Mucosa of descending colon (tissue), 3 donors: Measurements from ENCODE around the gene MST1. TPM values are rescaled to one million over a fixed set of nuclear protein-coding genes. Genes with fewer than 3 reads are reported as not detected.

ENCODE experiments used
- ATAC-seq: fragments of 200-7000 bp; cut with Tn5 transposase; one replicate; pipeline ENCODE4 v1.9.1; 2020; ENCODE audit warnings: mild to moderate bottlenecking, moderate library complexity
- DNase-seq, 3 donors: peaks; one replicate each; pipeline ENCODE4 v3.0.0-alpha.2; 2020
- H3K36me3 ChIP-seq: fragments of 200-600 bp; one replicate; pipeline ENCODE4 v1.8.0; 2021; ENCODE audit warnings: low read depth, mild to moderate bottlenecking
- H3K4me1 ChIP-seq: fragments of 200-600 bp; one replicate; pipeline ENCODE4 v1.8.0; 2021; ENCODE audit warnings: low read depth, mild to moderate bottlenecking
- H3K4me3 ChIP-seq: fragments of 200-600 bp; one replicate; pipeline ENCODE4 v1.8.0; 2021; ENCODE audit warnings: mild to moderate bottlenecking
- H3K9me3 ChIP-seq: fragments of 200-600 bp; one replicate; pipeline ENCODE4 v1.8.0; 2021; ENCODE audit warnings: mild to moderate bottlenecking
- intact Hi-C, 2 donors: fragments of 100-400 bp; cut with DNase I in 1 of 2; cut with micrococcal nuclease in 1 of 2; formaldehyde crosslinking; loops; one replicate each; pipeline versions ENCODE4 v1.11.0 to v1.11.1; 2022; cut with DNase I, micrococcal nuclease
- total RNA-seq, 3 donors: library from RNA; stranded (reverse); fragmentation: NEBNext Ultra II Directional in 2 of 3; extraction: Animal tissue kit (Norgen Biotek cat#: 25700) in 2 of 3; gene quantifications; one replicate each; pipeline versions ENCODE4 v1.2.1 to v1.2.4, GENCODE V29; 2021 to 2023
- TF ChIP-seq, protein P1 (sequence below): fragments of 200-600 bp; IDR thresholded peaks from one replicate; pipeline ENCODE4 v1.8.0; 2022; ENCODE audit warnings: antibody characterized with exemption, mild to moderate bottlenecking
- donor health status: DM: no; HTN: no; CAD: no; lungs with moderate emphysema.
- donor health status: DM: no; HTN: no; CAD: no.
- donor health status: DM: no; HTN: yes; CAD: no.

Gene MST1
- total RNA-seq, 3 donors from 2014 or later = 16.8 to 55.9 (median 18.8) TPM

DNA sequence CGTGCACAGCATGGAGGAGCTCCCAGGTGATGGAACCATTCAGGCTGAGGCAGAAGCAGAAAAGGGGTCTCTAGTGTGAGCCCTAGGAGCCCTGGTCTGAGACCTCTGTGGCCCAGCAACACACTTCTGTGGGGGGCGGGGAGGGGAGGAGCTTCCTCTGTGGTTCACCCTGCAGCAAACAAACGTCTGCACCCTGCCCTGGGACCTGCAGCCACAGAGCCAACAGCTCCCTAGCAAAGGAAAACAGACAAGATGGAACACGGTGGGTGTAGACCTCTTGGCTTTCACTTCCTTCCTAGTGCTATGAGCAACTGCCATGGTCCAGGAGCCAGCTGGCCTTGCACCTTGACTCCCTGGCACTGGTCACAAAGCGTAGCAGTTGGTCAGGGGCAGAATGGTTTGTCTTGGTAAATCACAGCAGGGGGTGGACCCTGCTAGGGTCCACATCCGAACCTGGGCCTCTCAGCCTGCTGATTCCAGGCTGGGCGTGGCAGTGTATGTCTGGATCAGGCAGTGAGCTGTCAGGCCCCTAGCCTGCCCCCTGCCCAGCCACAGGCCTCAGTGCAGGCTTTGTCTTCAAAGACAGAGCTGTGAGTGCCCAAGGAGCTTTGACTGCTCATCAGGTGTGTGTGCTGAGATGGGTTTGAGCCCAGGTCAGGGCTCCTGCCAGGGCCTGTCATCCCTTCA is 23.5 kb upstream of the MST1 start:
- DNase-seq (no peak), ATAC-seq (no peak)
- Histone ChIP-seq H3K4me3 (no peak overlapping the region), H3K9me3 (no peaks in the 10 kb centered on the region), H3K36me3 (no peaks in the 10 kb centered on the region), H3K4me1 (no peaks in the 10 kb centered on the region)
- intact Hi-C loops = no loop called here
- TF ChIP-seq, protein P1, sequence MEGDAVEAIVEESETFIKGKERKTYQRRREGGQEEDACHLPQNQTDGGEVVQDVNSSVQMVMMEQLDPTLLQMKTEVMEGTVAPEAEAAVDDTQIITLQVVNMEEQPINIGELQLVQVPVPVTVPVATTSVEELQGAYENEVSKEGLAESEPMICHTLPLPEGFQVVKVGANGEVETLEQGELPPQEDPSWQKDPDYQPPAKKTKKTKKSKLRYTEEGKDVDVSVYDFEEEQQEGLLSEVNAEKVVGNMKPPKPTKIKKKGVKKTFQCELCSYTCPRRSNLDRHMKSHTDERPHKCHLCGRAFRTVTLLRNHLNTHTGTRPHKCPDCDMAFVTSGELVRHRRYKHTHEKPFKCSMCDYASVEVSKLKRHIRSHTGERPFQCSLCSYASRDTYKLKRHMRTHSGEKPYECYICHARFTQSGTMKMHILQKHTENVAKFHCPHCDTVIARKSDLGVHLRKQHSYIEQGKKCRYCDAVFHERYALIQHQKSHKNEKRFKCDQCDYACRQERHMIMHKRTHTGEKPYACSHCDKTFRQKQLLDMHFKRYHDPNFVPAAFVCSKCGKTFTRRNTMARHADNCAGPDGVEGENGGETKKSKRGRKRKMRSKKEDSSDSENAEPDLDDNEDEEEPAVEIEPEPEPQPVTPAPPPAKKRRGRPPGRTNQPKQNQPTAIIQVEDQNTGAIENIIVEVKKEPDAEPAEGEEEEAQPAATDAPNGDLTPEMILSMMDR = no peak

DNA sequence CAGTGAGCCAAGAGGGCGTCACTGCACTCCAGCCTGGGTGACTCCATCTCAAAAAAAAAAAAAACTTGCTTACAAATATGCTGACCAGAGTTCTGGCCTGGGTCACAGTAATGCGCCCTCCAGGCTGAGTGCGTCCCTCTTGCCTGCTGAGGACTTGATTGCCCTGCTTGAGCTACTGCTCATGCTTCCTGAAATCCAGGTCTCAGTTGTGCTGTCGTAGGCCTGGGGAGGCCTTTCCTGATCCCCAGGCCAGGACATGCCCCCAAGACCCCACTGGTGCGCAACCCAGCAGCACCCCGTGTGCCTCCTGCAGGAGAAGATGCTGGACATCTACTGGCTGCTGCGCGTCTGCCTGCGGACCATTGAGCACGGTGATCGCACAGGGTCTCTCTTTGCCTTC is 22.9 kb upstream of the MST1 start:
- no peak for ATAC-seq
- intact Hi-C loops = no loop called here
- no peaks in the 10 kb centered on the region for H3K4me1 ChIP-seq
- TF ChIP-seq, protein P1 = no peak
- no peaks in the 10 kb centered on the region for H3K36me3 ChIP-seq
- no peaks in the 10 kb centered on the region for H3K9me3 ChIP-seq
- no peak for DNase-seq
- no peak overlapping the region for H3K4me3 ChIP-seq

DNA sequence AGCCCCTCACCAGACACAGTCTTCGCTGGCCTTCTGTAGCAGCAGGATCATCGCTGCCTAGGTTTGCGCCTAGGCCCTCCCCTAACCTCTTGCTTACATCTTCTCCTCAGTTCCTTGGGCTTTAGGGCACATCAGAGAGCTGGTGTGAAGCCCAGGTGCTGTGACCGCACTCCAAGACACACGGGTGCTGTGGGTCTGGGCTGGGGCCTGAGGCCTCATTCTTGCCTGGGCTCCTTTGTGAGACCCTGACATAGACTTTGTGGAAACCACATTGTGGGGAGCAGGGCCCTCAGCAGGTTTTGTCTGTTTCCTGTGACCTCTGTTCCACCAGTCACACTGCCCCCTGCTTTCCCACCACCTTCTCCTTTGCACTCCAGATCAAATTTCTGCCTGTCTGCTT is 22.2 kb upstream of the MST1 start:
- H3K4me3 ChIP-seq = no peak overlapping the region
- H3K4me1 ChIP-seq = no peaks in the 10 kb centered on the region
- ATAC-seq = no peak
- intact Hi-C loops = no loop called here
- no peaks in the 10 kb centered on the region for H3K9me3 ChIP-seq
- DNase-seq = no peak
- TF ChIP-seq, protein P1 = no peak
- H3K36me3 ChIP-seq = no peaks in the 10 kb centered on the region

DNA sequence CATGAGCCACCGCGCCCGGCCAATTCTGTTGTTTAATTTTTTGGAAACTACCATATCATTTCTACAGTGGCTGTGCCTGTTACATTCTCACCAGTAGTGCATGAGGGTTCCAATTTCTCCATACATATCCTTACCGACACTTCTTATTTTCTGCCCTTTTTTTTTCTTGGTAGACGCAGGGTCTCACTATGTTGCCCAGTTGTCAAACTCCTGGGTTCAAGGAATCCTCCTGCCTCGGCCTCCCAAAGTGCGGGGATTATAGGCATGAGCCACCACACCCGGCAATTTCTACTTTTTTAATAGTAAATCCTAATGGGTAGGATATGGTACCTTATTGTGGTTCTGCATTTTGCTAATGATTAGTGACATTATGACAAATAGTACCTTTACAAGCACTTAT is 20.6 kb upstream of the MST1 start:
- intact Hi-C loops = no loop called here
- peaks cover 5% of the 10 kb centered on the region for H3K36me3 ChIP-seq

DNA sequence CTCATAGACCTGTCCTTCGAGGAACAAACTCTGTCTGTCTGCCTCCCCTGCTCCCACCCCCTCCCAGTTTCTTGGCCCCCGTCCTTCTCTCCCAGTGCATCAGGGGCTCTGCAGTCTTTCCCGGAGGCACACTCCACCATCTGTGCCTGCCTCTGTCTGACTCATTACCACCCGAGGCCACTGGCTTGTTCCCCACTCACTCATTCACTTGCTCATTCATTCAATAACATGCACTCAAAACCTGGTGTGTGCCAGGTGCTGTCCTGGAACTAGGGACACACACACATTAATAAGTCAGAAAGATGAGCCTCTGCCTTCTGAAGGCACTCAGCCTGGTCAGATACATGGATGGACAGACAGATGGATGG is 17.8 kb upstream of the MST1 start:
- Histone ChIP-seq H3K4me1 (no peaks in the 10 kb centered on the region), H3K36me3 (peaks cover 5% of the 10 kb centered on the region), H3K9me3 (no peaks in the 10 kb centered on the region), H3K4me3 (no peak overlapping the region)
- DNase-seq (peak in 1 of 3 donors; percentile 11), ATAC-seq (no peak)
- intact Hi-C loops = no loop called here
- TF ChIP-seq, protein P1 = no peak

More for the DNA sequence above, 20.6 kb upstream of the MST1 start:
- DNase-seq = no peak
- H3K4me1 ChIP-seq = no peaks in the 10 kb centered on the region
- TF ChIP-seq, protein P1 = no peak
- no peak overlapping the region for H3K4me3 ChIP-seq
- H3K9me3 ChIP-seq = no peaks in the 10 kb centered on the region
- ATAC-seq = no peak
